DOHH2 (cell line): ENCODE measurements around the gene TDRD10.

ENCODE experiments used
- CTCF ChIP-seq: fragments of 200-600 bp; sonication (generic); IDR thresholded peaks from one replicate; pipeline ENCODE4 v1.5.1; 2014; ENCODE audit warnings: antibody characterized with exemption, mild to moderate bottlenecking, low read depth, low read length; ENCODE audit not compliant: poor library complexity, severe bottlenecking
- EZH2phosphoT487 ChIP-seq: fragments of 200-600 bp; sonication (generic); IDR thresholded peaks from 2 replicates; pipeline ENCODE4 v1.6.1; 2017; ENCODE audit warnings: borderline replicate concordance, mild to moderate bottlenecking, antibody characterized with exemption, low read length, moderate library complexity, mixed read lengths

GRCh38 chr1:154549202-154549770, 47.3 kb downstream of the TDRD10 start:
- TF ChIP-seq CTCF, result no peak
- no peak for TF ChIP-seq EZH2phosphoT487
